Esophagus (tissue), 2 donors: ENCODE data around the gene OCA2. TPM values are rescaled to one million over a fixed set of nuclear protein-coding genes. Genes with fewer than 3 reads are reported as not detected.

Experiments
- H3K27ac ChIP-seq, 2 donors: one replicate each; pipeline ENCODE4 v1.5.1; 2013; ENCODE audit warnings: low read depth in 2 of 2, mild to moderate bottlenecking in 2 of 2, inconsistent platforms in 1 of 2, low read length in 1 of 2, moderate library complexity in 1 of 2
- H3K27me3 ChIP-seq, 2 donors: one replicate each; pipeline ENCODE4 v1.6.1; 2013; ENCODE audit warnings: low read length in 2 of 2, control low read depth in 1 of 2, mild to moderate bottlenecking in 1 of 2; ENCODE audit not compliant: insufficient read depth in 2 of 2, control insufficient read depth in 1 of 2
- H3K36me3 ChIP-seq, 2 donors: one replicate each; pipeline ENCODE4 v1.6.1; 2013; ENCODE audit warnings: low read length in 1 of 2; ENCODE audit not compliant: control insufficient read depth in 2 of 2, insufficient read depth in 2 of 2
- H3K4me1 ChIP-seq, 2 donors: one replicate each; pipeline ENCODE4 v1.6.1; 2013; ENCODE audit warnings: low read length in 1 of 2; ENCODE audit not compliant: control insufficient read depth in 2 of 2, insufficient read depth in 2 of 2
- H3K4me3 ChIP-seq, 2 donors: one replicate each; pipeline ENCODE4 v1.5.1; 2013; ENCODE audit warnings: low read length in 2 of 2, mild to moderate bottlenecking in 2 of 2, low read depth in 1 of 2, moderate library complexity in 1 of 2
- H3K9me3 ChIP-seq, 2 donors: one replicate each; pipeline ENCODE4 v1.6.1; 2013; ENCODE audit warnings: mild to moderate bottlenecking in 2 of 2, low read depth in 1 of 2, low read length in 1 of 2, moderate library complexity in 1 of 2; ENCODE audit not compliant: control insufficient read depth in 2 of 2, insufficient read depth in 1 of 2
- WGBS, 2 donors: extraction: QIAGEN DNeasy Blood & Tissue Kit; methylation state at CpG; one replicate each; pipeline ENCODE4 v1.1.7; 2013; 5-methylcytosine and 5-hydroxymethylcytosine counted together
- polyA plus RNA-seq, 2 donors: library from polyadenylated mRNA; stranded (reverse); fragments of 200-250 nt; gene quantifications; one replicate each; pipeline ENCODE4 v1.2.3, GENCODE V29; 2013
- donor health status: healthy with polysubstance abuse.
- donor health status: Bipolar disorder and iron deficiency.

Gene OCA2
- polyA plus RNA-seq, 2 donors = 1.1 to 1.2 TPM

GRCh38 chr15:27868828-27869404 lies 230.2 kb downstream of the OCA2 start:
- Histone ChIP-seq H3K4me3 (no peak overlapping the region), H3K9me3 (no peaks in the 10 kb centered on the region), H3K4me1 (peaks cover 5 to 20% of the 10 kb centered on the region in 2 donors), H3K36me3 (no peaks in the 10 kb centered on the region), H3K27me3 (no peaks in the 10 kb centered on the region), H3K27ac (no peak overlapping the region)
- WGBS, 2 donors = 74 to 78% methylated on average over 10 of the region's 10 CpGs

DNA sequence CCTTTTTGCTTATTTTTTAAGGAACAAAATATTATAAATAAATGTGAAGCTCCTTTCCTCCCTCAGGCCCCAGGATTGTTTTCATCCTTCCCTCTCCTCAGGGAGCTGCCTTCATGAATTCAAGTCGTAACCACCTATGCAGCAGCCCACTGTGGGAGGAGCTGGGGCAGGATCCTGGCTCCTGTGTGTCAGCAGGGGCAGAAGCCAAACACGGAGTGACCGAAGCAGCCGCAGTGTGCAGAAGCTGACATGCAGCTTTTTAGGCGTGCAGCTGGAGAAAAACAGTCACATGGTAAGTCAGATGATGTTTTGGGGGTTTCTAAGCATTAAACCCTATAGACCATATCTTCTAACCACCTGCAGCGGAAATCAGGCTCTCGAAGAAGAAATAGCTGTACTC lies 231.3 kb downstream of the OCA2 start:
- Histone ChIP-seq H3K4me3 (no peak overlapping the region), H3K9me3 (no peaks in the 10 kb centered on the region), H3K27ac (no peak overlapping the region), H3K36me3 (no peaks in the 10 kb centered on the region), H3K4me1 (peaks cover 5 to 20% of the 10 kb centered on the region in 2 donors), H3K27me3 (no peaks in the 10 kb centered on the region)
- WGBS, 2 donors = 77 to 83% methylated on average over 7 of the region's 7 CpGs

DNA sequence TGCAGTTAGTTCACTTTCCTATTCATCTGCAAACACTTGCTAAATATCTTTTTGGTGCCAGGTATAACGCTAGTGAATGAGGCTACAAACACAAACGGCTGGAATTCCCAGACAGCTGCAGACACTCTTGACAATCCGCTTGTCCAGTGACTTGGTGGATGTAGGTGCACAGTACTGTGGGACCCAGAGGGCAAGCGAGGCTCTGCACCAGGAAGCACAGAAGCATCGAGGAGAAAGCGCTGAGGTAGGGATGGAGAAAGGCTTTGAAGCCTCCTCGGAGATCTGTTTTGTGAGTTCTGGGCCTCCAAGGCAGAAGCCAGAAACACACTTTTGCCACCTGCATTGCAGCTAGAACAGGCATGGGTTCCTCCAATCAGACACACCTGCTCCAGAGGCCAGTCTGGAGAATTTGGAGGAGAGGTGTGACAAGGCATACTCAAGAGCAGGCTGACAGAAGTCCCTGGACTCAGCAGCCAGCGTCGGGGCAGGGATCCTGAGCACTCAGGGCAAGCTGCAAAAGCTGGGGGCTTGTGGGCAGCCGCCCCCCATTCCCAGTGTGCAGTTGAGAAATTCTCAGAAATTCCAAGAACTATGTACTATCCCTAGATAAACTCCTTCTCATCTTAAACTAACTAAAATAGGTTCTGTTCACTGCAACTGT lies 232.5 kb downstream of the OCA2 start:
- Histone ChIP-seq H3K27me3 (no peaks in the 10 kb centered on the region), H3K36me3 (no peaks in the 10 kb centered on the region), H3K4me1 (peaks cover 5 to 20% of the 10 kb centered on the region in 2 donors), H3K9me3 (peaks cover 0 to 4% of the 10 kb centered on the region in 2 donors), H3K27ac (no peak overlapping the region), H3K4me3 (no peak overlapping the region)
- WGBS, 2 donors = 79 to 82% methylated on average over 10 of the region's 10 CpGs

DNA sequence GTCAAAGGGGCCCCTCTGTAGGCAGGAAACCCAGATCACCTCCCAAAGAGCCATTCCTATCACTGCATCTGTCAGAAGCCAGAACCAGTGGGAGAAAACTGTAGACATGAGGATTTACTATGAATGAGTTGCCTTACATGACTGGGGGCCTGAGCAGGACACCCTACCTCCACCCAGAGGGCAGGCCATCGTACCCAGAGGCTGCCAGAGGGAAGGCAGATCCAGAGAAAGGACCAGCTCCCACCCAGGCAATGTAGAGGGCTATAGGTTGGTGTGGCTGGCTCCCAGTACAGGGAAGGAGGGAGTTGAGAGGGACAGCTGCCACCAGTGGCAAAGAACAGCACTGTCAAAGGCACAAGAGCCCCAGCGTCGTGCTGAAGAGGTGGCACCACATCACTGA lies 233.2 kb downstream of the OCA2 start:
- H3K27ac ChIP-seq = no peak overlapping the region
- no peaks in the 10 kb centered on the region for H3K27me3 ChIP-seq
- peaks cover 0 to 4% of the 10 kb centered on the region in 2 donors for H3K9me3 ChIP-seq
- H3K4me1 ChIP-seq = peaks cover 2 to 17% of the 10 kb centered on the region in 2 donors
- H3K36me3 ChIP-seq = no peaks in the 10 kb centered on the region
- H3K4me3 ChIP-seq = no peak overlapping the region
- WGBS, 2 donors = 63 to 87% methylated on average over 3 of the region's 3 CpGs

GRCh38 chr15:27865323-27865922 lies 233.7 kb downstream of the OCA2 start:
- WGBS, 2 donors = 81 to 82% methylated on average over 12 of the region's 12 CpGs
- peaks cover 0 to 4% of the 10 kb centered on the region in 2 donors for H3K9me3 ChIP-seq
- no peaks in the 10 kb centered on the region for H3K36me3 ChIP-seq
- peaks cover 2 to 14% of the 10 kb centered on the region in 2 donors for H3K4me1 ChIP-seq
- no peak overlapping the region for H3K4me3 ChIP-seq
- H3K27ac ChIP-seq = no peak overlapping the region
- no peaks in the 10 kb centered on the region for H3K27me3 ChIP-seq

DNA sequence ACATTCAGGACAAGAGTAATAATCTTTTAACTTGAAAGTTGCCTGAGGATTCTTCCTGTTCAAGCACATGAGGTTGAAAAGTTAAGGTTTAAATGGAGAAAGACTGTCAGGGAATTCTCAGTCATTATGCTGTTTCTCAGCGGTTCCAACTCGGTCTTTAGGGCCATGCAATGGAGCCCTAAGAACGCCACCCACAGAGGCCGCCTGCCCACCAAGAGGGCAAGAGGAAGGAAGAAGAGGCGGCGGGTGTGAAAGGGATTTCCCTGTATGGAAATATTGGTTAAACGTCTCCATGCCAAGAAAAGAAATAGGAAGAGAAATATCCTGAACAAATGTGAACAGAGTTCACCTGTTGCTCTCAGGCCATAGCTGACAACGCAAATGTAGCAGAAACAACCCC lies 234.4 kb downstream of the OCA2 start:
- Histone ChIP-seq H3K36me3 (no peaks in the 10 kb centered on the region), H3K9me3 (peaks cover 0 to 4% of the 10 kb centered on the region in 2 donors), H3K4me1 (peaks cover 0 to 9% of the 10 kb centered on the region in 2 donors), H3K4me3 (no peak overlapping the region), H3K27me3 (no peaks in the 10 kb centered on the region), H3K27ac (no peak overlapping the region)
- 63 to 67% methylated on average over 8 of the region's 8 CpGs for WGBS, 2 donors

DNA sequence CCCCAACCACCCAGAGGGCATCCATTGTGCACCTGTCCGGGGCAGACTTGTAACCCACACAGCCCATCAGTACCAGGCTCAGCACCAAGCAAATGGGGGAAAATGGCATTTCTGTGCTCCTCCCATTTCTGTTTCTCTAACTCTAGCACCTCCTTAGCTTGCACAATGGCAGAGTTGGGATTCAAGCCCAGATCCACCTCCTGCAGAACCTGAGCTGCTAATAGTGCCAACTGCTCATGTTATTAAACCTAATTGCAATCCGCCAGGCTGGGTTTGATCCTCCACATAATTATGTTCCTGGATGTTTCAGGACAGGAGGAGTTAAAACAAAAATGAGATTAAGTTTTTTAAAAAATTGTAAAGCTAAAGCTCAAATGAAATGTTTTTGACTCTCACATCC lies 235.0 kb downstream of the OCA2 start:
- no peak overlapping the region for H3K4me3 ChIP-seq
- peaks cover 0 to 6% of the 10 kb centered on the region in 2 donors for H3K4me1 ChIP-seq
- H3K27me3 ChIP-seq = no peaks in the 10 kb centered on the region
- H3K27ac ChIP-seq = no peak overlapping the region
- H3K9me3 ChIP-seq = peaks cover 0 to 4% of the 10 kb centered on the region in 2 donors
- 73 to 77% methylated on average over 2 of the region's 2 CpGs for WGBS, 2 donors
- no peaks in the 10 kb centered on the region for H3K36me3 ChIP-seq

DNA sequence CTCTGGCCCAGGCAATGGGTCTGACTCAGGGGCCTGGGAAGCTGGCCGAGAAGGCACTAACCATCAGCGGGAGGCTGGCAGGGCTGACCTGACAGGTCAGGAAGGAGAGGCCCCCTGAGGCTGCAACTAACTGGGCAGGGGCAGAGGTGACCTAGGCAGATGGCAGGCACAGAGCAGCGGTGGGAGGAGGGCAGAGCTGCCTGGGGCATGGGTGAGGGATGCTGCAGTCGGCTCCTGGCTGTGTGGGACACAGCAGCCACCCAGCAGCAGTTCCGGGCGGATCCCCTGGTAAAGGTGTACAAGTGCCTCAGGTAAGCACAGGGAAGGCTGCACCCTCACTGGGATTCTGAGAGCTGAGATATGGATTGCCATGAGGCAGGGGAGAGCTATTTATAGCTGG lies 236.1 kb downstream of the OCA2 start:
- 77 to 78% methylated on average over 6 of the region's 6 CpGs for WGBS, 2 donors
- Histone ChIP-seq H3K27ac (no peak overlapping the region), H3K27me3 (no peaks in the 10 kb centered on the region), H3K4me3 (no peak overlapping the region), H3K4me1 (peaks cover 0 to 6% of the 10 kb centered on the region in 2 donors), H3K9me3 (peaks cover 0 to 4% of the 10 kb centered on the region in 2 donors), H3K36me3 (no peaks in the 10 kb centered on the region)

DNA sequence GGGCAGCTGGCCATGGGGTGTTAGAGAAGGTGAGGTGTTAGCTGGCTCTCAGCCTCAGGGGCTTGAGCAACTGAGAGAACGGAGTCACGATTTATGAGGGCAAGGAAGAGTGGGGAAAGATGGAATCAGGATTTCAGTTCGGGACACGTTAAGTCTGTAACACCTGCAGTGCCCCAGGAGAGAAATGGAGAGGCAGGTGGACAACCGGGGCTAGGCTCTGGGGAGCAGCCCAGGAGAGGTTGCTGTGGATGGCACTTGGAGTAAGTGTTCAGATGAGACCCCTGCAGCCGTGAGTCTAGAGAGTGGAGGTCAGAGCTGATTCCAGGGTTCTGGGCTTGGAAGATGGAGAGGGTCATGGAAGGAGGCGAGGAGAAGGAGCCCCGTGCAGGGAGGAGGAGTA lies 237.9 kb downstream of the OCA2 start:
- Histone ChIP-seq H3K27ac (no peak overlapping the region), H3K36me3 (no peaks in the 10 kb centered on the region), H3K27me3 (no peaks in the 10 kb centered on the region), H3K4me1 (peaks cover 0 to 6% of the 10 kb centered on the region in 2 donors), H3K9me3 (peaks cover 0 to 4% of the 10 kb centered on the region in 2 donors), H3K4me3 (no peak overlapping the region)
- WGBS, 2 donors = 81 to 87% methylated on average over 8 of the region's 8 CpGs
